ENCODE data around the gene EEF1AKMT2.

The EEF1AKMT2 gene

DNA sequence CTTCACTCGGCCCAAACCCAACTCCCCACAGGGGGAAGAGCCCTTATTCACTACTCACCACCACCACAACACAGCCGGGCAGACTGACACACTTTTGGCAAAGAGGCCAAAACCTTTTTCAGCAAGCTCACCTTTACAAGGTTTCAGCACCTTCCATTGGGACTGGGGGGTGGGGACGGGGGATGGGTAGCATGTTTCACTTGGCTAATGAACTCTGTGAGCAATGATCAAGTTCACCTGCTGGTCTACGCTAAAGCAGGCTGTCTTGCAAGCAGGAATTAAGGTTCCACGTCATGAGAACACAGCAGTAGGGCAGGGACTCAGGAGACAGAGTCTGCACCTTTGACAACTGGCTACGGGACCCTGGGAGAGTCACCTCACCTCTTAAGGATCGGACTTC is 54.5 kb downstream of the EEF1AKMT2 start:
- H3K9me3 ChIP-seq = no peaks in the 10 kb centered on the region
- peaks cover 0 to 75% (median 64%) of the 10 kb centered on the region in 4 donors for H3K4me1 ChIP-seq
- no peak overlapping the region for H3K4me3 ChIP-seq
- no peaks in the 10 kb centered on the region for H3K36me3 ChIP-seq
- intact Hi-C loops (cut with DNase I; ENCODE audit: low total_unique reads) = loop anchor here (2.0 to 10.0 kb wide), 2 partner anchors 198 to 322 kb away; partner anchors contain the start of gene OAT
- H3K27ac ChIP-seq = peak overlapping the region; percentile 62 to 65
- no peaks in the 10 kb centered on the region for H3K27me3 ChIP-seq
- no peak for TF ChIP-seq CTCF (IDR thresholded peaks at IDR 0.05)
- DNase-seq = peak in 1 of 2 donors; percentile 55

DNA sequence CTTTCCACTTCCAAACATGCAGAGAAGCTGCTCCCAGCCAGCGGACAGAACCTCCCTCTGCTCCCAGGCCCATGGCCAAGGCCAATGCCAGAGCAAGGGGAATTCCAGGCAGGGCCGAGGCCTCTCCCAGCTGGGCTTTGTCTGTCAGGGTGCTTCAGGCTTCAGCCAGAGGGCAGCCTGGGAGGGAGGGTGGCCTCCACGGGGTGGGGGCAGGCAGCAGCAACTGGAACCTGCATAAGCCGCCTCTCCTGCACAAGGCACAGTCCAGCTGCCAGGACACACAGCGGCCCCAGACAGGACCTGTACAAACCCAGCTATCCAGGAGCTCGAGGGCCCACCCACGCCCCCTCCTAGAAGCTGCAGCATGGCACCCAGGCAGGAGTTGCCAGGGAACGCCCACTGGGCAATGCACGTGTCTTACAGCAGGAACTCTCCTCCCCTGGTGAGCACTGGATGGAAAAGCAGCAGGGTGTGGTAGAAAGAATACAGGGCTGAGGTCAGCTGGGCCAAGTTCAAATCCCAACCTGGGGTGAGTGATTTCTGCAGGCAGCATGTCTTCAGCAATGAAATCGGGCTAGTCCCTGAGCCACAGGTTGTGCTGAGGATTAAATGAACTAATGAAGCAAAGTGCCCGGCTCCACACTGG is 55.1 kb downstream of the EEF1AKMT2 start:
- peaks cover 0 to 76% (median 61%) of the 10 kb centered on the region in 4 donors for H3K4me1 ChIP-seq

DNA sequence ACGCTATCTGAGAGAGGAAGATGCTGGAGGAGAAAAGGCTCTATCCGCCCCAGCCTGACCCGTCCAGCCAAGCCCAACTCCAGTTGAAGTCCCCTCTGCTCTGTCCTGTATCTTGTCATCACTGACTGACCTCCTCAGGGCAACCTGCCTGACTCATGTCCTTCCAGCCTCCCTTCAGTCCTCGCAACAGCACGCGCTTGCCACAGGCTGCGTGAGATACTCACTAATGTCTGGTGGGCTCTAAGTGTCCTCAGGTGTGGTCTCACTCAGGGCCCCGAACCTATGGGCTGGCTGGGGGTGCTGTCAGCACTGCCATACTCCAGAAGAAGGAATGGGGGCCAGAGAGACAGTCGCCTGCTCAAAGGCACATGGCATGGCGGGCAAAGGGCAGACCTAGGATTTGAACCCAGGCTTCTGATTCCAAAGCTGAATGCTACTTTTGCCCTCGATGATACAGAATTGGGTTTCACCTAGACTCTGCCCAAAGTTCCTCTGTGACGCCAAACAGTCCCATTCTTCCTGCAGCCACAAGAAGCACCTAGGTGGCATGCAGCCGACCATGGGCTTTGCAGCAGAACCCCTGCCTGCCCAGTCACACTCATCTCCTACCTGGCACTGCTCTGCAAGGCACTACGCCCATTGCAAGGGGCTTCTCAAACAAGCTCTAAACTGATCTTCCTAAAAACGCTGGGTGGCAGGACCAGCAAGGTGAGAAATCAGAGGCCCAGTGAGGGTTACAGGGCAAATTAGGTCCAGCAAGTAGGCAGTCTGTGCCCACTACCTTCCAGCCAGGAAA is 56.0 kb downstream of the EEF1AKMT2 start:
- H3K4me1 ChIP-seq = peaks cover 0 to 68% (median 52%) of the 10 kb centered on the region in 4 donors
- no peaks in the 10 kb centered on the region for H3K36me3 ChIP-seq
- H3K9me3 ChIP-seq = no peaks in the 10 kb centered on the region
- TF ChIP-seq CTCF (IDR thresholded peaks at IDR 0.05) = no peak
- peak overlapping the region; percentile 62 to 65 for H3K27ac ChIP-seq
- H3K27me3 ChIP-seq = no peaks in the 10 kb centered on the region
- DNase-seq = peak in 1 of 2 donors; percentile 59
- no peak overlapping the region for H3K4me3 ChIP-seq
- intact Hi-C loops (cut with DNase I; ENCODE audit: low total_unique reads) = loop anchor here (2.0 to 10.0 kb wide), 2 partner anchors 197 to 321 kb away; partner anchors contain the start of gene OAT

More for the DNA sequence above, 55.1 kb downstream of the EEF1AKMT2 start:
- Histone ChIP-seq H3K36me3 (no peaks in the 10 kb centered on the region), H3K9me3 (no peaks in the 10 kb centered on the region), H3K27me3 (no peaks in the 10 kb centered on the region), H3K4me3 (no peak overlapping the region), H3K27ac (peak overlapping the region; percentile 62 to 65)
- TF ChIP-seq CTCF (IDR thresholded peaks at IDR 0.05) = no peak
- peak in 1 of 2 donors; percentile 90 for DNase-seq
- intact Hi-C loops (cut with DNase I; ENCODE audit: low total_unique reads) = loop anchor here (2.0 to 10.0 kb wide), 2 partner anchors 198 to 322 kb away; partner anchors contain the start of gene OAT

DNA sequence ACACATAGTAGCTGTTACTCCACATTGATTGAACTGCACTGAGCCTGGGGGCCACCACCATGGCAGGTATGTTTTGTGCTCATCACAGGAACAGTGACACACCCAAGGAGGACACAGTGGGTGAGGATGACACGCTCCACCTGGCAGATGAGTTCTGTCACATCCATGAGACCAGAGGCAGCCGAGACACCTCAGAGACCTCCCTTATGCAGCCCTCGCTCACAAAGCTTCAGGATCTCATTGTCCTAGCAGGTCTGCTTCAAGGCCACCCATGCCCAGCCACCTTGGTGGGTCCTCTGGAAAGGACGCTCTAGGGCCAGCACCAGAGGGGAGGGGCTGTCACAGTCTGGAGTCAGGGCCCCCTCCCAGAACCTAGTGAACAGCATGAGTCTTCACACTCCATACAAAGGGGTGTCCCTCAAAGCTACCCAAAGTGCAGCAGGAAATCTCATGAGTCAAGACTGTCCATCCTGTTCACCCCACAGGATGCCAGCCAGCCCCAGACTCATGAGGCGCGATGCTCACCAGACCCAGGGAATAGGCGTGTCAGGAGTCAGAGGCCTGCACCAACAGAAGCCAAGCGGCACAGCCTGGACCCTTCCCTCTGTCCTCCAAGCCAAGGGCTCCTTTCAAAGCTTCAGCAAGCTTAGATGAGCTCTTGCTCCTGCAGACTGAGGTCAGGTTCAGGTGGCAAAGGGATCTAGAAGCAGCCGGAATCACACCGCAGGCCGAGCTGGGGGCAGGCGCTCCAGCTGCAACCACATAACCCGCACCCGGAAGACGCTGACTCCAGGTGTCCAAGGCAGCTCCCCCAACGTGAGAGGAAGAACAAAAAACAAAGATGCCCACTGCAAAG is 57.1 kb downstream of the EEF1AKMT2 start:
- Histone ChIP-seq H3K27me3 (no peaks in the 10 kb centered on the region), H3K4me1 (peaks cover 0 to 56% (median 46%) of the 10 kb centered on the region in 4 donors), H3K4me3 (no peak overlapping the region), H3K36me3 (no peaks in the 10 kb centered on the region), H3K27ac (peak overlapping the region; percentile 83 to 85), H3K9me3 (no peaks in the 10 kb centered on the region)
- intact Hi-C loops (cut with DNase I; ENCODE audit: low total_unique reads) = loop anchor here (10.0 kb wide), 1 partner anchor 320 kb away; the partner anchor contains the start of gene OAT
- TF ChIP-seq CTCF (IDR thresholded peaks at IDR 0.05) = no peak
- peak in 1 of 2 donors; percentile 53 for DNase-seq

All from tibial artery (tissue), 4 donors.